Activated CD4-positive, CD25-positive, alpha-beta regulatory T cell treated with anti-CD3 and anti-CD28 coated beads, Interleukin-2, amount 50 U/mL, for 24 hours (primary cell): ENCODE measurements around the gene SPECC1.
"Not testable (repeated sequence)": the region's sequence is repeated elsewhere in the genome, so short reads cannot be mapped to it uniquely, and the experiment has no call there.

Experiments
- ATAC-seq, 2 donors: fragments of 150-1000 bp; cut with Tn5 transposase; one replicate each; pipeline ENCODE4 v1.10.0; 2021; ENCODE audit warnings: mild to moderate bottlenecking in 1 of 2, moderate library complexity in 1 of 2

The SPECC1 gene

DNA sequence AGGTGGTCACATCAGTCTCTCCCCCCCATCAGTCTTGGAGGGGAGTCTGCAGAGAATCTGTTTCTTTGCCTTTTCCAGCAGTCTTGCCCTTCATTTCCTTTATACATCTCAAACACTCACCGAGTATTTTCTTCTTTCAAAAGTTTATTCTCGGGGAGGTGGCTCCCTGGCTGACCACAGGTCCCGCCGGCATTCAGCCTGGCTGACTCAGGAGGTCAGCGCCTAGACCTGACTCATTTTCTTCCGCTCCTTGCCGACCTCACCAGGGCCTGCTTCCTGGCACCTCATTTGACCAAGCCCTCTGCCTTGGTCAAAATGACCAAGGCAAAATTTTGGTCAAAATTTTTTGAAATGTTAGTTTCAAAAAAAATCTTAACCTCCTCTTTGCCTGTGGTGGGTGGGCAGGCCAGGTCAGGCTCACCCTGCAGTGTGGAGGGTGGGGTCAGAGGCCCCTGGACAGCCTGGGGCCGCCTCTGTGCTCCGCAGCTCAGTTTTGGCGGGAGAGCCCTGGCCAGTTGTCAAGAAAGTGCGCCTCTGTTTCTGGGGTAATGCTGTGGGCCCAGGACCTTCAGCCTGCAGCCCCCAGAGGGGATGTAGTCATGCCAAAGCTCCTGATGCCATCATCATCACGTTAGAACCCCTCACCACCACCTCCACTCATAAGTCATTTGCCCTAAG is 165.6 kb downstream of the SPECC1 start:
- ATAC-seq: no peak

DNA sequence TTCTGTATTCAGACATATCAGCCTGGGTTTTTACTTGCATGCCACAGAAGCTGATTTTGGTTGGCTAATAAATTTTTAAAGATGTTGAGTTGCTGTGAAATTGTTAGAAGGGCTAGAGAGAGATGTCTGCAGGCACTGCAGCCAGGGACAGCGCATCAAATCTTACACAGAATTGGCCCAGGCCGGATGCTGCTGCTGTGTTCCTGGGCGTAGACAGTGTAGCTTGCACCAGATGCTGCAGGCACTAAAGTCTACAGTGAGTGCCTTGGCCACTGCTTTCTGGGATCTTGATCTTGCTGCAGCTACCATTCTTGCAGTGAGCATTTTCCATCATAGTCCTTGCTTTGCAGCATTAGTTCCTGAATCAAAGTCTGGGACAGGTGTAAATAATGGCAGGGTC is 169.9 kb downstream of the SPECC1 start:
- ATAC-seq: no peak

DNA sequence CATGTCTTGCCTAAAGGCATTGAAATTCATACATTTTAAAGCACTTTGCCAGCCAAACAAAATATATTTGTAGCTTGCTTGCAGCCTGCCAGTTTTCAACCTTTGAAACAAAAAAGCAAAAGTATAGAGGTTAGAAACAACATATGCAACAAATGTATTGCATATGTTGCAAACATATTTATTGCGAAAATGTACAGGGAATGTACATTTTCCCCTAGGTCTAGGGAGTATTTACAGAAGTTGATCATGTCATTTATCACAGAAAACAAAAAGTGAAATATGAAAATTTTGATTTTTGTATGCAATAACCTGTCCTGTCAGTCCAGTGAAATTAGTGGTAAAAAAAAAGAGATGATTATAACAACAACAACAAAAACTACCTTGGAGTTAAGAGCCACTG is 171.5 kb downstream of the SPECC1 start:
- no peak for ATAC-seq

DNA sequence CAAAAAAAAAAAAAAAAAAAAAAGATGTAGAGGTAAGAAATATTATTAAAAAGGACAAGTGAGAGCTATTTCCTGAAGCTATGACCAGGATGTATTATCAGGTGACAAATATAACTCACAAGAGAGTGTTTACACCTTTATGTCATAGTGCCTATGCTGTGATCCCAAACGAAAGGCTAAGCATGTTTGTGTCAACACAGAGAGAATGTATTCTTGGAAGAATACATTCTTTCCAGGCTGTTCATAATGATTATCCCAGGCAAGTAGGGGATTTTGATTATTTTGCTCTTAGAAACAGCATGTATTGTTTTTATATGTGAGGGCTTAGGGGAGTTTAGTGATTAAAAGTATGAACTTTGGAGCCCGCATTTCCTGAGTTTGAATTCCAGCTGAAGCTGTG is 175.0 kb downstream of the SPECC1 start:
- ATAC-seq: no peak

DNA sequence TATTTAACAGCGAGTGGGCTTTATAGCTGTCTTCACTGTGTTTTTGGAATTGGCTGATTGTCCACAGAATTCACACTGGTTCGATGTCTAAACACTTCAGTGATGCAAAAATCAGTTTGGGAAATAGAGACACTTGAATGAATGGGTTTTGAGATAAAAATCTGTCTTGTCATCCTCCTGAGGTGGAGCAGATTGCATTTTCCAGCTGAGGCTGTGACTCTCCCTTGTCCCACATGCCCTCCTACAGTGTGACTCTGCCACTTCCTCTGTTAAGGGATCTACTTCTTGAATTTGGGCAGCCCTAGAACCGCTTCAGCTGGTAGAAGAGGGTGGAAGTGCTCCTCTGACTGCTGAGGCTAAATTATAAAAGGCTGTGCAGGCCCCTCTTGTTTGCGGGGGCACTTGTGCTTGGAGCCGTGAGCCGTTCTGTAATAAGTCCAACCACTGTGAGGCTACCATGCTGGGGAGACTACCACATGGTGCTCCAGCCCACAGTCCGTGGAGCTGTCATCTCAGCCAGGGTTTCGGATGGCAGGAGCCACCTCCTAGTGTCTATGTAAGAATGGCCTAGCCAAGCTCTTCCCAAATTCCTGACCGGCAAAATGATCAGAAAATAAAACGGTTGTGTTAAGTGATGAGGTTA is 175.9 kb downstream of the SPECC1 start:
- no peak for ATAC-seq

DNA sequence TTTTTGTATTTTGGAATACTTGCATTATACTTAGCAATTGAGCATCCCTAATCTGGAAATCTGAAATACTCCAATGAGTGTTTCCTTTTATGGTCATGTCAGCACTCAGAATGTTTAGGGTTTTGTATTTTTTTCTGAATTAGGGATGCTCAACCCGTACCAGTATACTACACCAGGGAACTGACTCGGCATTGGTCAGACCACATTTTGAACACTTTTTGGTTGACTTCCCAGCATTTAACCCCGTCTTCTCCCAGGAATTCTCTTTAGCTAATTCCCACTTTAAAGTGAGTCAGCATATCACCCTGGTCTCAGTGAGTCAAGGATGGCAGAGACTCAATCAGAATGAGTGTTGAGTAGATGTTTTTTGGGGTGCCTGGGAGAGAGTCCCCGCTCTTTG is 177.9 kb downstream of the SPECC1 start:
- no peak for ATAC-seq

DNA sequence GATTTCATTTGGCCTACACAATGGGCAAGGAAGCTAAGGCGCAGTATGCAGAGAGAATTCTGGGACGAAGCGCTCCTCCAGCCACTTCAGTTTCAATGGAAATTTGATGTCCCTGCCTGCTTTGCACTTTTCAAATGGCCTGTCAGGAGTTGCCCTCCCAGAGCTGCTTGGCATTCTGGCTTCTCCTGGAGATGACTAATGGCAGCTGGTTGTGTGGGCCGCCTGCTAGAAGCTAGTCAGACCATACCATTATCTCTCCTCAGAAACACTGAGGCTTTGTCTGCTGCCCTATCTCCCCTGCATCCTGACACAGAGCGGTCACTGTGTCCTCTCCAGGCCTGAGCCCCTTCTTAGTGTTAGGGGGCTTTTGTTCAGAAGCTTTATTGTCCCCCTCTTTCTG is 180.1 kb downstream of the SPECC1 start:
- no peak for ATAC-seq

DNA sequence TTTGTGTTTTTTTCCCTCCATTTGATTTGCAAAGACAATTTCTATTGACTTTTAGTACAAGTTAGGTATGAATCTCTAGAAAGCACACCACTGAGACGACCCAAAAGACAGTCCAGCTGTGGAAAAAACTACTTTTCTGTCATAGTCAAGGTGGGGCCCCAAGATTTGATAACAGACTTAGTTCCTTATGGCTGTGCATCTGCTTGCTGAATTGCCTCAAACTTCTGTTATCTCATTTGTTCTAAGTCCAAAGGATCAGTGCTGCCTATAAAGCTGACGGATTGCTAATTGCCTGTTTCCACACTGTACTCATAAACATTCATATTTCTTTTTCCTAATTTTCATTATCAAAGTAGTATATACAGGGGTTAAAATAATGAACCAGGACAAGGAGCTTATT is 180.8 kb downstream of the SPECC1 start:
- ATAC-seq: no peak

DNA sequence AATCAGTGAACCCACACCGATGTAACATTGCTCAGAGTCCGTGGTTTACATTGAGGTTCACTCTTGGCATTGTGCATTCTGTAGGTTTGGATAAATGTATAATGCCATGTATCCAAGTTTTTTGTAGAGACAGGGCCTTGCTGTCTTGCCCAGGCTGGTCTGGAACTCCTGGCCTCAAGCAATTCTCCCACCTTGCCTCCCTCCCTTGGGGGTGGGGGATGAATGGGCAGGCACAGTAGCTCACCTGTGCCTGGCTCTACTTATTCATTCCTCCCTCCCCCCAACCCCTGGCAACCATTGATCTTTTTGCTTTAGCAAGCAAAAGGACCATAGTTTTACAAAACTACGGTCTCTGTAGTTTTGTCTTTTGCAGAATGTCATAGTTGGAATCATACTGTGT is 181.4 kb downstream of the SPECC1 start:
- no peak for ATAC-seq

DNA sequence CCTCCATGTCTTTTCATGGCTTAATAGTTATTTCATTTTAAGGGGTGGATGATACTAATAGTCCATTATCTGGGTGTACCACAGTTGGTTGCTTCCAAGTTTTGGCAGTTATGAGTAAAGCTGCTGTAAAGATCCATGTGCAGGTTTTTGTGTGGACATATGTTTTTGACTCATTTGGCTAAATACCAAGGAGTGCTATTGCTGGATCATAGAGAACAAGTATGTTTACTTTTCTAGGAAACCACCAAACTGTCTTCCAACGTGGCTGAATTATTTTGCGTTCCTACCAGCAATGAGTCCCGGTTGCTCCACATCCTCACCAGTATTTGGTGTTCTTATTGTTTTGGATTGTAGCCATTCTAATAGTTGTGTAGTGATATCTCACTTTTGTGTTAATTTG is 181.9 kb downstream of the SPECC1 start:
- no peak for ATAC-seq

DNA sequence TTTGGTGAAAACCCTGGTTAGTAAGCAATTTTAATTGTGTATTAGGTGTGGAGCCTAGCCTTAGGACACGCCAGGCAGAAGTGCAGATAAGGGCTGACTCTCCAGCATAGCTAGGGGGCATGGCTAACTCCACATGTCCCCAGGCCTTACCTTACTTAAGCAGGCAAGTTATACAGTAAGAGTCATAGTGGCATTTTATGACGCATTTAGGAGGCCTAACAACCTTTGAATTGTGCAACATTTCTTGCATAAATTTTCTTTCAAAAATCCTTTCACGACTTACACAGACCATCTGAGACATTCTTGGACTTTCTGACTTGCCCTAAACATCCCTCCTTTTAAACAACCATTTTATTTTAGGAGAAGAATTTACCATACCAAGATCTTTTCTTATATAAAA is 187.1 kb downstream of the SPECC1 start:
- not testable (repeated sequence) for ATAC-seq

DNA sequence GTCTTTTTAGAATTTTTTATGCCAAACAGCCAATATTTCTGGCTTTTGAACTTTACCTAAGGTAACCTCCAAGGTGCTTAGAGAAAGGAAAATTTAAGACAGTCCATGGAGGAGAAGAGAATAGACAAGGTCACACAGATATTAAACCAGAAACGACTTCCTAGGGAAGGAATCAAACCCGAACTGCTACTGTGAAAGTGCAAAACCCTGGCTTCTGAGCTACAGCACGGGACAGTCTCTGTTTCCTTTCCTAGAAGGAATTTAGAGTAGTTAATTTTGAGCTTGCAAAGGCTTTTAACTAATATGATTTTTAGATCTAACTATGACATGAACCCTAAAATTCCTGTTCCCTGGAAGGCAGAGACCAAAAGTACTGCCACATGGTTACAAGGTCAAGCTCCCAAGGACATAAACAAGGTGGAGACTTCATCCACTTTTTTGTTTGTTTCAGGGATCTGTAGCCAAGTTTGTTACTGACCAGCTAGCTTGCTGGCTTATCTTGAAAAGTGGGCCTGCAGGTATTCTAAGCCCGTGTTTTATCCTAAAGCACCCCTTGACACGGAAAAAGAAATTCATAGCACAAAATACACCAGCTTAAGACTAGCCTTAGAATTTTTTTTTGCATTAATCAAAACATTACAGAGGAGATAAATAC is 188.2 kb downstream of the SPECC1 start:
- ATAC-seq: no peak

DNA sequence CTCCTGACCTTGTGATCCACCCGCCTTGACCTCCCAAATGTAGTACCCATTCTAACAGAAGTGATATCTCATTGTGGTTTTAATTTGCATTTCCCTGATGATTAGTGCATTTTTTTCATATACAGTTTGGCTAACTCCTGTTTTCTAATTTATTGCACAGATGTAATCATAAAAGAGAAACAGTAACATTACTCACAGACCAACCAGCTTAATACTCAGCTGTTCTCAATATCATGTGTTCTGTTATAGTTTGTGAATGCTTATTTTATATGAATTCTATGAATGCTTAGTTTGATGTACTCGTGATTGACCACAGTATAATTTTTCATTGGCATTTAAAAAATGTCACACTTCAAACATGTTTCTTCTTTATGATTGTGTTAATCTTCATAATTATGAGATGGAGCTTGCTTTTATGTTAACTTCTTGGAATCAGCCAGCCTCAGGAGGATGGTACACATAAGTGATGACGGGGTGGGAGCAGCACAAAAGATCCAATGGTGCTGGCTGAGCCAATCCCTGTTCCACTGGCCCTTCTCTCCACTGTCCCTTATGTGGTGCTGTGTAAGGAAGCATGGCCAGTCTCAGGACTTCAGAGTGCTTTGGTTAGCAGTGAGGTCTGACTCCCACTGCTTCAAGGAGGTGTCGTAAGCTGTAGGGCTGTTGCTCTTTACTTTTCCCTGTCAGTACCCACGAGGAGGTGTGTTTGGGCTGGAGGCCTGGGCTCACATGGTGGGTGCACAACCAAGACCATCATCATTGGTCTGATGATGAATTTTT is 191.0 kb downstream of the SPECC1 start:
- ATAC-seq: no peak

DNA sequence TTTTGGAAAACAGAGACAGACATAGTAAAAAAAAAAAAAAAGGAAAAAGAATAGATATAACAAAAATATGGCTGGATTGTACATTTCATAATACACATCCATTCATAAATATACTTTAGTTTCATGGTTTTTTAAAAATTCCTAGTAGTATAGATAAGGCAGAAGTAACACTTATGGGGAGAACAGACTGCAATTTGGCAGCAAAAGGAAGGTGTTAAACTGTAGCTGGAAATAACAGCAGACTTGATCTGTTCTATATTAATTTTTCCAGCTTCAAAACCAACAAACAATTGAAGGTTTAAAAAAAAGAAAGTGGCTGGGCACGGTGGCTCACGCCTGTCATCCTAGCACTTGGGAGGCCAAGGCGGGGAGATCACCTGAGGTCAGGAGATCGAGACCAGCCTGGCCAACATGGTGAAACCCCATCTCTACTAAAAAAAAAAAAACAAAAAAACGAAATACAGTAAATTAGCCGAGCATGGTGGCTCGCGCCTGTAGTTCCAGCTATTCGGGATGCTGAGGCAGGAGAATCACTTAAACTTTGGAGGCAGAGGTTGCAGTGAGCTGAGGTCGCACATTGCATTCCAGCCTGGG is 191.8 kb downstream of the SPECC1 start:
- ATAC-seq: no peak

DNA sequence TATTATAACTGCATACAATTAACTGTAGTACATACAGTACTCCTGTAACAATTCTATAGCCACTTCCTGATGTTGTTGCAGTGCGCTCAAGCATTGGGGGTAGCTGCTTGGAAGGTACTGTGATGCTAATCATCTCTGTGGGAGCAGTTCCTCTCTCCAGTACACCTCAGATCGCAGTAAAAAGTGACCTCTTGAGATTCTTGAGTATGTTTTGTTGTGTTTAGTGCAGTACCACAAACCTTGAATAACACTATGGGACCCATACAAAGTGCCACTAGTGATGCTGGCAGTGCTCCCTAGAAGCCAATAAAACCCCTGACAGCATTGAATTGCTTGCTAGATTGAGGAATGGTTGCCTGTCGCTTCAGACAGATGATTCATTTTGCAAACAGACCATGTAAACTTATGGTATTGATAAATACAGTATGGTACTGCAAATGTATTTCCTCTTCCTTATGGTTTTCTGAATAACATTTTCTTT is 193.0 kb downstream of the SPECC1 start:
- ATAC-seq: no peak

DNA sequence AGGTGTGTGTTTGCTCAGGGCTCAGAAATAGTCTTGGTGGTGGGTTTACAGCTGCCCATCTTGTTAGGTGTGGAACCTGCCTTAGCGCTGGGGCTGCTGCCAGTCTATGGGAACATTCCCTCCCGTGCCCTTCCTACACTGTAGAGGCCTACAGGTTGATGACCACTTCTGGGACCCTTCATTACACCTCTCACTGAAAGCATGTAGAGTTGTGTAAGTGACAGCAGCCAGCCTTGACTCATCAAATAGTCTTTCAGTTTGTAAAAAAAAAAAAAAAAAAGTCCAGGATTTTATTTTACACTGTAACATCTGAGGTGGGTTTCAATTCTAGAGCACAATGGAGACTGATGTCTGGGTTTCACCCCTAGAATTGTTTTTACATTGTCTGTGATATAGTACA is 193.9 kb downstream of the SPECC1 start:
- ATAC-seq: no peak

DNA sequence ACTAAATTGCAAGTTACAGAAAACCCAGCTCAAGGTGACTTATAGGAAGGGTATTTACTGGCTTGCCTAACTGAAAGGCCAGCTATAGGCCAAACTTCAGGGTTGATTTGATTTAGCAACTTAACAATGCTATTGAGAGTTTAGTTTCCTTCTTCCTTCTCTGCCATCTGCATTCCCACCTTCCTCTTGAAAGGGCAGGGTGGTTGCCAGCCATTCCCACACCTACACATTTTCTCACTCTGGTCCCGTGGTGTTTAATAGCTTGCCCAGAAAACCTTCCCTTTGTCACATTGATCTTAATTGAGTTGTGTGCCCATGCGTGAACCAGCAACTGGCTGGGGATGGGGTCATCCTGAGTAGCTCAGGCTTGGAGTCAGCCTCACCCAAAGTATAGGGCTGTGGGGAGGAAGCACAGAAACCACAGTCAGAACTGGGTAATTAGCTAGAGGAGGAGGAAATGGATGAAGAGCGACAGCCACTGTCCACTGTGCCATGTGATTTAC is 194.7 kb downstream of the SPECC1 start:
- no peak for ATAC-seq

DNA sequence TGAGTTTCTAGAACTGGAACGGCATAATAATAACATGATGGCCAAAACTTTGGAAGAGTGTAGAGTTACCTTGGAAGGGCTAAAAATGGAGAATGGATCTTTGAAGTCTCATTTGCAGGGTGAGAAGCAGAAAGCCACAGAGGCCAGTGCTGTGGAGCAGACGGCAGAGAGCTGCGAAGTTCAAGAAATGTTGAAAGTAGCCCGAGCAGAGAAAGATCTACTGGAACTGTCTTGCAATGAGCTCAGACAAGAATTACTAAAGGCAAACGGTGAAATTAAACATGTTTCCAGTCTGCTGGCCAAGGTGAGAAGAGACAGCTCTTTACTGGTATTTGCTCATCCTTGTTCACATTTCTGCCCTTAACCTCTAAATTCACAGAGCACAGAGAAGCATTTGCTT is 196.4 kb downstream of the SPECC1 start:
- ATAC-seq: no peak

DNA sequence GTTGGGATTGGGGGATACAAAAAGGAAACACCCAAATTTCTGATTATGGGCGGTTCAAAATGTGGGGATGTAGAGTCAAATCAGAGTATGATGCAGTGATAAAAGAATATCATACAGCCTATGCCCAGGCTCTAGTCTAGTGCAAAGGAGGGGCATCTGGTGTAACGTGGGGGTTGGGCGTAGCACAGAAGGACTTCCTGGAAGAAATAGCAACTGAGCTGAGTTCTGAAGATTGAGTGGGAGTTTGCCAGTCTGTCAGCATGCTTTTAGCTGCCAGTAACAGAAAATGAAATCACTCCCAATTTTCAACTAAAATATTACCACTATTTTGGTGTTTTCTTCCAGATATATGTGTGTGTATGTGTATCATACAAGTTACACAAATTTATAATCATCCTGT is 196.9 kb downstream of the SPECC1 start:
- ATAC-seq: no peak

DNA sequence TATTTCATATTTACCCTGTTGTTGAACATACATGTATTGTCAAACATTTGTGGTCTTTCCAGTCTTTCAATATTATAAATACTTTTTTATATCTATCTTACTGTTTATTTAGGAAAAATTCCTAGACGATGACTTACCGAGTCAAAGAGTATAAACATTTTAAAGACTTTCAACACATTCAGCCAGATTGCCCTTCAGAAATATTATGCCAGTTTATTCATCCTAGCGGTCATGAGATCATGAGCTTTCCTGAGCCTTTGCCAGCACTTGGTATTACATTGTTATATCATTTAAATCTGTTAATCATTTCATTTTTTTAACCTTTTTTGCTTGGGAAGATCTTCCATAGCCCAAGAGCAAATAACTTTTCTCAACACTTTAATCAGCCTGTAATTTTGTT is 197.4 kb downstream of the SPECC1 start:
- ATAC-seq: no peak

DNA sequence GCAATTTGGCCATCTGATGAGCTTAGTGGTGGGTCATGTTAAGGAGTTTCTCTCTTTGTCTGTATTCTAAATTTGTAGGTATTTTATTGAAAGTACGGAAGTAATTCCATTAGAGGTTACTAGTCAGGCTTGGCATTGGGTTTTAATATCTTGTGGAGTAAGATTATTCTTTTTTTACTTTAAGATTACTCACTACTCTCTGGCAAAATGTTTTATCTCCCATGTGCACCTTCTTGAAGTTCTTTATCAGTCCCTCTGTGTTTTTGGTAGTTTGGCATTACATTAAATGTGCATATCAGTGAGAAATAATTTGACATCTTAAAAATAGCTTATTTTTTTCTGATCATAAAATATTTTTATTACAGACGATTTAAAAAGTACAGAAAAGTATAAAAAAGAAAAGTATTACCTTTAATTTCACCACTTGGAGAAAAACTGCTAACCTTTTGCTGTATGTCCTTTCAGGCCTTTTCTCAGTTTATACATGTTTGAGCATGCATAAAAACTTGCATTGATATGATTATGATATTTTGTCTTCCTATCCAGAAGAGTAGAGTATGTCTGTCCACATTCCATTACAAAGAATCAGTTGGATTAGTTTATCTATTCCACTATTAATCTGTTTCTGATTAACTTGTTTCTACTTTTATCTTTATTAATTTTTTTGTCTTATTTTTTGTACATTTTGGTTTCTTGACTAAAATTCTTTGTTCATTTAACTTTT is 198.3 kb downstream of the SPECC1 start:
- no peak for ATAC-seq

DNA sequence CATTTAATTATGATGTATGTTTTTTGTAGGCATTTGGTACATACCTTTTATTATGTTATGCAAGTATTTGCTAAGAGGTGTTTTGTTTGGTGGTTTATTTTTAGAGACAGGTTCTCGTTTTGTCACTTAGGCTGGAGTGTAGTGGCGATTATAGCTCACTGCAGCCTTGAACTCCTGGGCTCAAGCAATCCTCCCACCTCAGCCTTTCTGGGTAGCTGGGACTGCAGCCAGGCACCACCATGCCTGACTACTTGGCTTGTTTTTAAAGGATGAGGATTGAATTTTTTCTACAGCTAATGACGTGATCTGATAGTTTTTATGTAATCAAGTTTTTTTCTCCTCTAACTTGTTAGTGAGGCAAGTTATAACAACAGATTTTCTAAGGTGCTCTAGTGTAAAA is 199.6 kb downstream of the SPECC1 start:
- no peak for ATAC-seq
